Activated naive CD4-positive, alpha-beta T cell treated with anti-CD3 and anti-CD28 coated beads, Interleukin-2, amount 50 U/mL, for 24 hours (primary cell): ENCODE measurements around the gene TEP1.
"Not testable (repeated sequence)": the region's sequence is repeated elsewhere in the genome, so short reads cannot be mapped to it uniquely, and the experiment has no call there.

Experiments used
- H3K27ac Mint-ChIP-seq: one replicate; pipeline ENCODE4 v1.8.0; 2021; ENCODE audit warnings: mild to moderate bottlenecking, mixed read lengths
- H3K27me3 Mint-ChIP-seq: one replicate; pipeline ENCODE4 v1.8.0; 2021; ENCODE audit warnings: mixed read lengths
- H3K36me3 Mint-ChIP-seq: one replicate; pipeline ENCODE4 v1.8.0; 2021; ENCODE audit warnings: mixed read lengths
- H3K4me1 Mint-ChIP-seq: one replicate; pipeline ENCODE4 v1.8.0; 2021; ENCODE audit warnings: mixed read lengths
- H3K4me3 Mint-ChIP-seq: one replicate; pipeline ENCODE4 v1.8.0; 2021; ENCODE audit warnings: mild to moderate bottlenecking, mixed read lengths
- H3K9me3 Mint-ChIP-seq: one replicate; pipeline ENCODE4 v1.8.0; 2021; ENCODE audit warnings: mixed read lengths

The TEP1 gene

GRCh38 chr14:20412876-20413743 lies at the start of gene TEP1:
Gene TEP1, minus strand, starts transcription at chr14:20413501. Its CDS starts 5,062 bp downstream, at chr14:20408439.
- peaks cover 2% of the 10 kb centered on the region for H3K36me3 Mint-ChIP-seq
- no peaks in the 10 kb centered on the region for H3K9me3 Mint-ChIP-seq
- peak within 1 kb of the TSS; percentile 97 for H3K27ac Mint-ChIP-seq
- no peaks in the 10 kb centered on the region for H3K27me3 Mint-ChIP-seq
- H3K4me1 Mint-ChIP-seq = peaks cover 55% of the 10 kb centered on the region
- H3K4me3 Mint-ChIP-seq = peak within 1 kb of the TSS; percentile 96

GRCh38 chr14:20461225-20462141 lies 48.2 kb upstream of the TEP1 start, which contains the start of gene PIP4P1:
Gene PIP4P1, minus strand, starts transcription at chr14:20461434. Its CDS starts 109 bp downstream, at chr14:20461325.
- Mint-ChIP-seq H3K4me1 (peaks cover 35% of the 10 kb centered on the region), H3K9me3 (no peaks in the 10 kb centered on the region), H3K4me3 (peak within 1 kb of the TSS; percentile 95), H3K36me3 (peaks cover 6% of the 10 kb centered on the region), H3K27me3 (no peaks in the 10 kb centered on the region), H3K27ac (peak within 1 kb of the TSS; percentile 91)

- Mint-ChIP-seq H3K27ac (peak overlapping the region; percentile 89), H3K4me3 (peak overlapping the region; percentile 95), H3K4me1 (peaks cover 35% of the 10 kb centered on the region), H3K9me3 (no peaks in the 10 kb centered on the region), H3K27me3 (no peaks in the 10 kb centered on the region), H3K36me3 (peaks cover 6% of the 10 kb centered on the region)
These were observed 47.3 kb upstream of the TEP1 start for GRCh38 chr14:20460458-20461224.

GRCh38 chr14:20458031-20458789 lies 44.9 kb upstream of the TEP1 start:
- Mint-ChIP-seq H3K9me3 (no peaks in the 10 kb centered on the region), H3K27ac (peak overlapping the region; percentile 73), H3K4me3 (no peak overlapping the region), H3K36me3 (peaks cover 6% of the 10 kb centered on the region), H3K27me3 (no peaks in the 10 kb centered on the region), H3K4me1 (peaks cover 35% of the 10 kb centered on the region)

DNA sequence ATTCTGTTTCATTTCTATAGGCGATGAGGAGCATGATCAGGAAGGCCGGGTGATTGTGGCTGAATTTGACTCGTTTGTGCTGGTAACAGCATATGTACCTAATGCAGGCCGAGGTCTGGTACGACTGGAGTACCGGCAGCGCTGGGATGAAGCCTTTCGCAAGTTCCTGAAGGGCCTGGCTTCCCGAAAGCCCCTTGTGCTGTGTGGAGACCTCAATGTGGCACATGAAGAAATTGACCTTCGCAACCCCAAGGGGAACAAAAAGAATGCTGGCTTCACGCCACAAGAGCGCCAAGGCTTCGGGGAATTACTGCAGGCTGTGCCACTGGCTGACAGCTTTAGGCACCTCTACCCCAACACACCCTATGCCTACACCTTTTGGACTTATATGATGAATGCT lies 43.7 kb upstream of the TEP1 start:
- Mint-ChIP-seq H3K4me1 (peaks cover 39% of the 10 kb centered on the region), H3K4me3 (peak overlapping the region; percentile 35), H3K27me3 (no peaks in the 10 kb centered on the region), H3K27ac (no peak overlapping the region), H3K36me3 (peaks cover 6% of the 10 kb centered on the region), H3K9me3 (no peaks in the 10 kb centered on the region)

DNA sequence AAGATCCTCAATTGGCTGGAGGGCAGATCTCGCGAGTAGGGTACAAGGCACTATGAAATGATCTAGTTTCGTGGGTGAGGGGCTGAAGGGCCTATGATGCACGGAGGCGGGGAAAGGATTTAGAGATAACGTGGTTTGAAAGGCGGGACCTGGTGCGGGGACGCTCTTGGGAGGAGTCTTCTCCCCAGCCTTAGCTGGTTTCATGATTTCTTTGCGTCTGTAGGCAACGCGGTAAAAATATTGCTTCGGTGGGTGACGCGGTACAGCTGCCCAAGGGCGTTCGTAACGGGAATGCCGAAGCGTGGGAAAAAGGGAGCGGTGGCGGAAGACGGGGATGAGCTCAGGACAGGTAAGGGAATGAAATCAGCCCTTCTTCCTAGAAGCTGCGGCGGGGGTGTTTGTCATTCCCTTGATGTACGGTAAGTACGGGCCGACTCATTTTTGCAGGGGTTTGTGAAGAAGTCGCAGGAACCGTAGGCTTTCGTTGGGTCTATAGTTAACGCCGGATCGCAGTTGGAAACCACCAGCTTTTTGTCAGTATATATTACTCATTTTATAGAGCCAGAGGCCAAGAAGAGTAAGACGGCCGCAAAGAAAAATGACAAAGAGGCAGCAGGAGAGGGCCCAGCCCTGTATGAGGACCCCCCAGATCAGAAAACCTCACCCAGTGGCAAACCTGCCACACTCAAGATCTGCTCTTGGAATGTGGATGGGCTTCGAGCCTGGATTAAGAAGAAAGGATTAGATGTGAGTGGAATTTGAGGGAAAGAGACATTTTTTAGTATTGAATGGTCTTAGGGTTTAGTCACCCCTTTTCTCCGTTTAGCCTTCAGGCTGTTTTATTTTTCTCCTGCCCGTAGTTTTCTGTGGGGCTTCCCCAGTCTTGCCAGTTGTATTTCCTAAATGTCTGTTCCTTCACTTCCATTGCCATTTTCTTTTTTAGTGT lies 42.3 kb upstream of the TEP1 start:
- Mint-ChIP-seq H3K27me3 (no peaks in the 10 kb centered on the region), H3K9me3 (no peaks in the 10 kb centered on the region), H3K36me3 (peaks cover 9% of the 10 kb centered on the region), H3K4me1 (peaks cover 33% of the 10 kb centered on the region), H3K27ac (no peak overlapping the region), H3K4me3 (no peak overlapping the region)

- H3K36me3 Mint-ChIP-seq = peaks cover 9% of the 10 kb centered on the region
- H3K27me3 Mint-ChIP-seq = no peaks in the 10 kb centered on the region
- H3K27ac Mint-ChIP-seq = no peak within 1 kb of the TSS
- peaks cover 27% of the 10 kb centered on the region for H3K4me1 Mint-ChIP-seq
- no peaks in the 10 kb centered on the region for H3K9me3 Mint-ChIP-seq
- H3K4me3 Mint-ChIP-seq = peak within 1 kb of the TSS; percentile 55
These were observed 41.4 kb upstream of the TEP1 start, which contains the start of the genes APEX1 and OSGEP for GRCh38 chr14:20454516-20455354. Gene APEX1, plus strand, starts transcription at chr14:20455226. Its CDS starts 420 bp downstream, at chr14:20455646. Gene OSGEP, minus strand, starts transcription at chr14:20454812. Its CDS starts 129 bp downstream, at chr14:20454683.

- H3K27ac Mint-ChIP-seq, H3K27me3 Mint-ChIP-seq, H3K9me3 Mint-ChIP-seq: not testable (repeated sequence)
- Mint-ChIP-seq H3K36me3 (peaks cover 17% of the 10 kb centered on the region), H3K4me1 (peaks cover 15% of the 10 kb centered on the region), H3K4me3 (peak overlapping the region; percentile 41)
These were observed 39.5 kb upstream of the TEP1 start for GRCh38 chr14:20452831-20453230.

DNA sequence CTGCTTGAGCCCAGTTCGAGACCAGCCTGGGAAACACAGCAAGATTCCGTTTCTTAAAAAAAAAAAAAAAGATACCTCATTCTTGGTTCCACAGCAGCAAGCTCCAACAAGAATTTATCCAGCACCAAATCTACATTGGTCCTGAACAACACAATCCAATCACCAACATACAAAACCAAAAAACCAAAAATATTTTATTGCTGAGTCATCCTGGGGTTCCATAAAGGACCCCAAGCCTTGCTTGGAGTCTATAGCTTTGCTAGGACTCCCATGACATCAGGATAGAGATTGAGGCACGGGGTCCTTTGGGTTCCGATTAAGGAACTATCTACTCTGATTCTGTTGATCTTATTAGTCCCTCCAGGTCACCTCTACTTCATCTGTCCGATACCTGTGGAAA lies 33.6 kb upstream of the TEP1 start:
- peak overlapping the region; percentile 0 for H3K27ac Mint-ChIP-seq
- H3K9me3 Mint-ChIP-seq = no peaks in the 10 kb centered on the region
- H3K27me3 Mint-ChIP-seq = no peaks in the 10 kb centered on the region
- no peak overlapping the region for H3K4me3 Mint-ChIP-seq
- H3K36me3 Mint-ChIP-seq = peaks cover 23% of the 10 kb centered on the region
- H3K4me1 Mint-ChIP-seq = peaks cover 7% of the 10 kb centered on the region

- not testable (repeated sequence) for H3K27me3 Mint-ChIP-seq, H3K4me3 Mint-ChIP-seq, H3K9me3 Mint-ChIP-seq, H3K27ac Mint-ChIP-seq
- peaks cover 12% of the 10 kb centered on the region for H3K36me3 Mint-ChIP-seq
- peaks cover 22% of the 10 kb centered on the region for H3K4me1 Mint-ChIP-seq
These were observed 30.3 kb upstream of the TEP1 start for GRCh38 chr14:20443650-20444049.

DNA sequence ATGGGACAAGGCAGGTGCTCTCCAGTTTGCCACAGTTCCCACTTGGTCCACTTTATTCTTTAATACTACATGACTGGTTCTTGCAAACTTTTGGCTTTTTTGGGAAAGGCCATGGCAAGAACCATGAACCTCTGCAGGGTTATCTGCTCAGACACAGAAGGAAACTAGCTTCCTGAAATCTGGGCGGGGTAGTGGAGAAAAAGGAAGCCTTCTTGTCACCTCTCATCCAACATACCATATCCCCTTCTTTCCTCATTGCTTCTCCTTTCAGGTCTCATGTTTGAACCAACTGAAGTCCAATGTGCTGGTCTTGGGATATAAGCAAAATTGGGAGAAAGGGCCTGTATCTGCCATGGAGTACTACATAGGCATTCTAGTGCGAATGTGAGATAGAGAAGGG lies 28.2 kb upstream of the TEP1 start:
- no peak overlapping the region for H3K4me3 Mint-ChIP-seq
- peaks cover 22% of the 10 kb centered on the region for H3K4me1 Mint-ChIP-seq
- H3K27ac Mint-ChIP-seq = no peak overlapping the region
- peaks cover 4% of the 10 kb centered on the region for H3K36me3 Mint-ChIP-seq
- H3K9me3 Mint-ChIP-seq = no peaks in the 10 kb centered on the region
- no peaks in the 10 kb centered on the region for H3K27me3 Mint-ChIP-seq

DNA sequence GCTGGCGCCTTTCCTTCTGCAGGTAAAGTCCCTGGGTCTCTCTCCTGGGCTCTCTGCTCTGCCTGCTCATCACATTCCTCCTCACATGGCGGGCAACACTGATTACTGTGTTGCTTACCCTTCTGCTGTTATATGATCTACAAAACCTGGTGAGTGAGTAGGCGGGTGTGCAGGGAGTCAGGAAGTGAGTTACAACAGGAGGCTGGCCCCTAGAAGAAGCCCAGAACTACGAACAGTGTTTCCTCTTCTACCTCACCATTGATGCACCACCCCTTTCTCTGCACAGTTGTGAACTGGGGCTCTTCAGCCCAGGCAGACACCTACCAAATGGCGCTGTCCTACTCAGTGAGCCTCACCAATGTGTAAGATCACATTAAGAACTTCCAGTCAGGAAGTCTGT lies 27.6 kb upstream of the TEP1 start:
- Mint-ChIP-seq H3K9me3 (no peaks in the 10 kb centered on the region), H3K27ac (peak overlapping the region; percentile 73), H3K4me1 (peaks cover 22% of the 10 kb centered on the region), H3K36me3 (peaks cover 4% of the 10 kb centered on the region), H3K27me3 (no peaks in the 10 kb centered on the region), H3K4me3 (peak overlapping the region; percentile 56)

- Mint-ChIP-seq H3K4me1 (peaks cover 22% of the 10 kb centered on the region), H3K4me3 (peak overlapping the region; percentile 56), H3K27ac (peak overlapping the region; percentile 73), H3K36me3 (peaks cover 4% of the 10 kb centered on the region), H3K27me3 (no peaks in the 10 kb centered on the region), H3K9me3 (no peaks in the 10 kb centered on the region)
These were observed 27.2 kb upstream of the TEP1 start for GRCh38 chr14:20440465-20440864.
